H1 (cell line): ENCODE measurements around the gene TFAP2C. TPM values are rescaled to one million over a fixed set of nuclear protein-coding genes. Genes with fewer than 3 reads are reported as not detected.

Source experiments
- CTCF ChIA-PET: fragments of 300-600 bp; sonication (Branson Sonifier 250); formaldehyde crosslinking; loops from one replicate; lab custom pipeline; 2021; ENCODE audit not compliant: partially characterized antibody; lab: Charles Lee
- POLR2A ChIA-PET: fragments of 300-600 bp; sonication (Branson Sonifier 250); formaldehyde crosslinking; loops from one replicate; lab custom pipeline; 2021; ENCODE audit warnings: inconsistent platforms; ENCODE audit not compliant: partially characterized antibody; lab: Charles Lee
- DNase-seq, 2 experiments: peaks; one replicate each; pipeline versions ENCODE4 v3.0.0 to v3.0.0-alpha.2; 2010 to 2022; ENCODE audit warnings: low spot score in 2 of 2, low read depth in 1 of 2, mixed read lengths in 1 of 2
- FAIRE-seq: peaks from 2 replicates; lab custom pipeline; 2011; peaks lifted over from hg19 to GRCh38; lab: Jason Lieb, UNC
- H2AFZ ChIP-seq: 2 replicates; pipeline ENCODE4 v1.8.1; 2012; ENCODE audit warnings: low read length, inconsistent platforms
- H2AK5ac ChIP-seq: 2 replicates; pipeline ENCODE4 v1.6.1; 2013; ENCODE audit warnings: low read depth, low read length
- H2BK120ac ChIP-seq: replicated peaks from 2 replicates; pipeline ENCODE3; 2013; ENCODE audit warnings: low read depth, low read length, inconsistent platforms
- H2BK12ac ChIP-seq: 2 replicates; pipeline ENCODE4 v1.6.1; 2013; ENCODE audit warnings: low read depth, low read length
- H2BK15ac ChIP-seq: 2 replicates; pipeline ENCODE4 v1.6.1; 2013; ENCODE audit warnings: low read length
- H2BK20ac ChIP-seq: 2 replicates; pipeline ENCODE4 v1.6.1; 2013; ENCODE audit warnings: low read length
- H2BK5ac ChIP-seq: 2 replicates; pipeline ENCODE4 v1.6.1; 2013; ENCODE audit warnings: low read depth, low read length
- H3K14ac ChIP-seq: 2 replicates; pipeline ENCODE4 v1.6.1; 2013; ENCODE audit warnings: inconsistent platforms; ENCODE audit not compliant: insufficient read length
- H3K18ac ChIP-seq: 2 replicates; pipeline ENCODE4 v1.6.1; 2013; ENCODE audit warnings: low read length; ENCODE audit errors: extremely low read depth
- H3K23ac ChIP-seq: 2 replicates; pipeline ENCODE4 v1.6.1; 2013; ENCODE audit warnings: inconsistent platforms; ENCODE audit not compliant: insufficient read length
- H3K23me2 ChIP-seq: 2 replicates; pipeline ENCODE4 v1.6.1; 2013; ENCODE audit warnings: low read depth, low read length
- H3K27ac ChIP-seq: 2 replicates; pipeline ENCODE4 v1.6.1; 2011; ENCODE audit warnings: low read depth, low read length, inconsistent platforms
- H3K27me3 ChIP-seq, 4 experiments: replicated peaks in 1 of 4; 1 replicate in 1 of 4; 2 replicates in 3 of 4; pipeline versions ENCODE4 v1.6.1 to v1.8.1; 2011 to 2013; ENCODE audit warnings: low read length in 3 of 4, mild to moderate bottlenecking in 3 of 4, inconsistent platforms in 2 of 4, mixed read lengths in 2 of 4, moderate library complexity in 1 of 4; ENCODE audit not compliant: control insufficient read depth in 3 of 4, insufficient read depth in 3 of 4; ENCODE audit errors: extremely low read depth in 1 of 4
- H3K36me3 ChIP-seq, 4 experiments: 2 replicates each; pipeline versions ENCODE4 v1.6.1 to v1.8.1; 2011 to 2013; ENCODE audit warnings: mild to moderate bottlenecking in 4 of 4, low read length in 3 of 4, moderate library complexity in 2 of 4, control low read depth in 1 of 4, inconsistent platforms in 1 of 4; ENCODE audit not compliant: insufficient read depth in 4 of 4, control insufficient read depth in 2 of 4
- H3K4ac ChIP-seq: replicated peaks from 2 replicates; pipeline ENCODE3; 2013; ENCODE audit warnings: low read length, low read depth, mixed read lengths, inconsistent platforms; ENCODE audit not compliant: insufficient read length
- H3K4me1 ChIP-seq, 4 experiments: replicated peaks in 1 of 4; 1 replicate in 1 of 4; 2 replicates in 3 of 4; pipeline versions ENCODE4 v1.6.1 to v1.8.1; 2011 to 2013; ENCODE audit warnings: low read length in 3 of 4, inconsistent platforms in 2 of 4, mixed read lengths in 1 of 4; ENCODE audit not compliant: insufficient read depth in 4 of 4, control insufficient read depth in 3 of 4
- H3K4me2 ChIP-seq, 2 experiments: 2 replicates each; pipeline versions ENCODE4 v1.6.1 to v1.8.1; 2011 to 2013; ENCODE audit warnings: low read depth in 2 of 2, low read length in 2 of 2, control low read depth in 1 of 2, inconsistent platforms in 1 of 2, mild to moderate bottlenecking in 1 of 2; ENCODE audit not compliant: insufficient read depth in 1 of 2
- H3K4me3 ChIP-seq, 4 experiments: fragments of 200-600, 300-600 bp in 1 of 4; sonication (generic), shearing (Covaris generic), sonication (Bioruptor Twin) in 1 of 4; 2 replicates each; pipeline versions ENCODE4 v1.5.1 to v1.8.1; 2011 to 2016; ENCODE audit warnings: low read length in 4 of 4, low read depth in 3 of 4, control low read depth in 2 of 4, inconsistent platforms in 2 of 4, mild to moderate bottlenecking in 2 of 4, mixed read lengths in 1 of 4, moderate library complexity in 1 of 4; ENCODE audit not compliant: insufficient read depth in 2 of 4; ENCODE audit errors: extremely low read depth in 1 of 4
- H3K56ac ChIP-seq: replicated peaks from 2 replicates; pipeline ENCODE3; 2013; ENCODE audit warnings: low read depth, mild to moderate bottlenecking, mixed read lengths, low read length, inconsistent platforms; ENCODE audit not compliant: insufficient read length
- H3K79me1 ChIP-seq: 2 replicates; pipeline ENCODE4 v1.6.1; 2013; ENCODE audit warnings: low read depth, low read length, control low read depth
- H3K79me2 ChIP-seq, 2 experiments: 2 replicates each; pipeline versions ENCODE4 v1.6.1 to v1.8.1; 2012 to 2013; ENCODE audit warnings: low read length in 2 of 2, mild to moderate bottlenecking in 2 of 2, inconsistent platforms in 1 of 2; ENCODE audit not compliant: insufficient read depth in 2 of 2, control insufficient read depth in 1 of 2
- H3K9ac ChIP-seq, 4 experiments: replicated peaks in 1 of 4; 1 replicate in 1 of 4; 2 replicates in 3 of 4; pipeline versions ENCODE4 v1.6.1 to v1.8.1; 2011 to 2013; ENCODE audit warnings: low read depth in 3 of 4, low read length in 3 of 4, control low read depth in 2 of 4, mild to moderate bottlenecking in 2 of 4, moderate library complexity in 2 of 4, inconsistent platforms in 1 of 4; ENCODE audit errors: extremely low read depth in 1 of 4
- H3K9me3 ChIP-seq, 2 experiments: 2 replicates each; pipeline versions ENCODE4 v1.6.1 to v1.8.1; 2012 to 2013; ENCODE audit warnings: mild to moderate bottlenecking in 2 of 2, moderate library complexity in 2 of 2, control low read depth in 1 of 2, inconsistent platforms in 1 of 2, low read depth in 1 of 2, low read length in 1 of 2, mixed read lengths in 1 of 2; ENCODE audit not compliant: insufficient read depth in 2 of 2
- H4K20me1 ChIP-seq, 2 experiments: replicated peaks in 1 of 2; 2 replicates each; pipeline versions ENCODE3 to v1.8.1; 2011 to 2013; ENCODE audit warnings: inconsistent platforms in 2 of 2, low read length in 2 of 2, mild to moderate bottlenecking in 1 of 2; ENCODE audit not compliant: insufficient read depth in 2 of 2, control insufficient read depth in 1 of 2
- H4K5ac ChIP-seq: 2 replicates; pipeline ENCODE4 v1.6.1; 2013; ENCODE audit warnings: low read length, low read depth, mixed read lengths, inconsistent platforms; ENCODE audit not compliant: insufficient read length
- H4K8ac ChIP-seq: 2 replicates; pipeline ENCODE4 v1.8.0; 2013; ENCODE audit warnings: mild to moderate bottlenecking, moderate library complexity, low read length, inconsistent platforms; ENCODE audit not compliant: insufficient read depth; ENCODE audit errors: extremely low read depth
- H4K91ac ChIP-seq: replicated peaks from 2 replicates; pipeline ENCODE3; 2013; ENCODE audit warnings: low read length, mixed read lengths, inconsistent platforms; ENCODE audit not compliant: insufficient read length
- CBX5 ChIP-seq: fragments of 300-800, 300-1000 bp; sonication (generic); IDR thresholded peaks from 2 replicates; pipeline ENCODE4 v1.7.1; 2016; ENCODE audit warnings: antibody characterized with exemption, low read length, low read depth
- NANOG ChIP-seq: IDR thresholded peaks from 2 replicates; pipeline ENCODE4 v1.6.1; 2011; ENCODE audit warnings: low read length, low read depth, mild to moderate bottlenecking, inconsistent platforms; ENCODE audit not compliant: insufficient read depth, poor library complexity, severe bottlenecking
- RFX5 ChIP-seq: IDR thresholded peaks from 2 replicates; pipeline ENCODE4 v1.6.1; 2011; ENCODE audit warnings: low read depth, low read length, improper control_type of control experiment, borderline replicate concordance
- TBP ChIP-seq: IDR thresholded peaks from 2 replicates; pipeline ENCODE4 v1.6.1; 2011; ENCODE audit warnings: low read depth, low read length, improper control_type of control experiment
- WGBS, 2 experiments: shearing (Covaris generic) in 1 of 2; methylation state at CpG; one replicate each; pipeline versions ENCODE4 v1.1.6 to v1.1.7; 2013 to 2015; ENCODE audit warnings: low lambda C conversion rate in 2 of 2, mixed read lengths in 2 of 2, inconsistent platforms in 1 of 2, low coverage in 1 of 2, missing lambda C conversion rate in 1 of 2; ENCODE audit not compliant: insufficient replicate concordance in 2 of 2, insufficient coverage in 1 of 2, insufficient read length in 1 of 2; ENCODE audit errors: extremely low coverage in 1 of 2, missing lambda C conversion rate in 1 of 2; 5-methylcytosine and 5-hydroxymethylcytosine counted together
- polyA plus RNA-seq, 7 experiments: library from polyadenylated mRNA; depleted of rRNA in 3 of 7; stranded (reverse) in 5 of 7; unstranded in 2 of 7; fragments of >200 nt in 5 of 7; fragments of 200-250 nt in 2 of 7; gene quantifications; 1 replicate in 5 of 7; 2 replicates in 1 of 7; 4 replicates in 1 of 7; pipeline versions ENCODE4 v1.2.1 to v1.2.3, GENCODE V29; 2011 to 2013; ENCODE audit warnings: missing spikeins in 2 of 7, mixed read lengths in 2 of 7
- total RNA-seq: library from RNA; stranded (reverse); fragmentation: NEBNext Ultra II Directional; extraction: Animal tissue kit (Norgen Biotek cat#: 25700); gene quantifications from 2 replicates; pipeline ENCODE4 v1.2.1, GENCODE V29; 2021

TFAP2C gene
- total and polyA plus RNA-seq, 2 of the 8 experiments (the other 6 are each of a cell fraction or from before 2014, with no cell fraction given), result 1.7 to 5.8 TPM

DNA sequence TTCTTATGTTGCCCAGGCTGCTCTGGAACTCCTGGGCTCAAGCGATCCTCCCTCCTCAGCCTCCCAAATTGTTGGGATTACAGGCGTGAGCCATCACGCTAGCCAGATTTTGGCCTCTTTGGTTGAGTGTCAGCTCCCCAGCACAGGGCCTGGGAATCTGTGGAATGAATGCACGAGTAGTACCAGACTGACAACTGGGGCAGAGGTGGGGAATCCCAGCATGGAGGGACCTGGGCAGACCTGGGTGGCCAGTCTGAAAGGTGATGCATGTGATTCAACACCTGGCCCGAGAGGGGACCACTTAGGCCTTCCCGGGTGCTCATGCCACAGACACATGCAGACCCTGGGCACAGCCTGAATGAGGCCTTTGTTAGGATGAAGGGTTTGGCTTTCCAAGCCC is 19.0 kb upstream of the TFAP2C start:
- Histone ChIP-seq H4K5ac (no peak overlapping the region), H3K14ac (no peak overlapping the region), H3K9ac (no peak overlapping the region), H2BK20ac (no peak overlapping the region), H3K79me1 (no peaks in the 10 kb centered on the region), H3K23ac (no peak overlapping the region), H3K36me3 (no peaks in the 10 kb centered on the region), H2BK5ac (no peak overlapping the region), H2BK120ac (no peak overlapping the region), H3K4me2 (no peak overlapping the region), H4K20me1 (no peaks in the 10 kb centered on the region), H4K91ac (no peak overlapping the region), H4K8ac (no peak overlapping the region; the same call in 1 of the 2 replicates), H3K4ac (no peak overlapping the region), H2AFZ (no peak overlapping the region), H3K27ac (no peak overlapping the region), H3K4me3 (no peak overlapping the region), H3K79me2 (no peaks in the 10 kb centered on the region), H3K18ac (no peak overlapping the region), H3K27me3 (no peaks in the 10 kb centered on the region), H3K9me3 (no peaks in the 10 kb centered on the region), H2AK5ac (no peak overlapping the region), H2BK12ac (no peak overlapping the region), H2BK15ac (no peak overlapping the region), H3K4me1 (no peaks in the 10 kb centered on the region; a peak in 1 of 7 replicates), H3K56ac (no peak overlapping the region), H3K23me2 (no peaks in the 10 kb centered on the region)
- DNase-seq, result no peak
- WGBS, 2 experiments, result 93% methylated on average over 6 of the region's 6 CpGs; no CpG with 5 or more reads in 1 of the 2 experiments
- ChIA-PET CTCF (interaction anchor here (0.7 to 1.0 kb wide), 3 partner anchors 11 to 385 kb away, joined by 3 to 4 read pairs (median 3); no protein-coding TSS in a partner anchor), POLR2A (no interaction called here)
- FAIRE-seq, result no peak
- TF ChIP-seq NANOG, result no peak
- no peak for TF ChIP-seq CBX5
- no peak for TF ChIP-seq RFX5
- no peak for TF ChIP-seq TBP
